NT2/D1 (cell line): ENCODE data around the gene AQP10.

ENCODE experiments used
- SUZ12 ChIP-seq: IDR thresholded peaks from 2 replicates; pipeline ENCODE4 v1.6.1; 2011; ENCODE audit not compliant: insufficient read length, insufficient read depth; ENCODE audit errors: extremely low read depth
- YY1 ChIP-seq: IDR thresholded peaks from 2 replicates; pipeline ENCODE4 v1.6.1; 2011; ENCODE audit not compliant: insufficient read length, insufficient read depth
- ZNF274 ChIP-seq: IDR thresholded peaks from 2 replicates; pipeline ENCODE4 v1.6.1; 2011; ENCODE audit warnings: mild to moderate bottlenecking, low read depth, low read length

GRCh38 chr1:154353966-154354365, 33.1 kb downstream of the AQP10 start:
- TF ChIP-seq ZNF274 (no peak), YY1 (no peak), SUZ12 (no peak)
